Measurements from ENCODE around the gene HLA-DOB. TPM values are rescaled to one million over a fixed set of nuclear protein-coding genes. Genes with fewer than 3 reads are reported as not detected.

The HLA-DOB gene
- total and polyA plus RNA-seq, 2 of the 13 experiments (the other 11 are each of a cell fraction or from before 2014, with no cell fraction given): not detected

DNA sequence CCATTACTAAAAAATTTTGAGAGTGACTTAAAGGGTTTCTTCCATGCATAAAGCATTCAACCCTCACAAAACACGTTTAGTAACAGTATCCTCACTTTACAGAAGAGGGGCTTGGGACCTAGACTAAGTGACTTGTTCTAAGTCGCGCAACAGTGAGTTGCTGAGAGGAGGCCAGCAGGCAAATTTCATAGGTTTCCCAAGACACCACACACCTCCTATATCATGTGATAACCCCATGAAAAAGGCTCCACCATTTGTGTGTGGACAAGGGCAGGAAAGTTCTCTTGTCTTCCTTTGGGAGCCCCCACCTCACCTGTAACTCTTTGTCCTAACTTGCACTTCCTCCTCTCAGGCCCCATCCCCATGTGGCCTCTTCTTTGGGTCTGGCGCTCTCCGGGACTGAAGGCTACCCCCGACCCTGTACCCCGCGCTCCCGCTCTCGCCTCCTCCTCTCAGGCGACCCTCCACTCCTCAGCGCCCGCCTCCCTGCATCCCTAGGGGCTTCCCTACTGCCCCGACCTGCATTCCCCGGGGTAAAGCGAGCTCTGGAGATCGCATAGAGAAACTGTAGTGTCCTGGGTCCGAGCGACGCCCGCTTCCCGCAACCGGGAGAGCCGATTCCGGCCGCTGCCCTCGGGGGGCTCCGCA is 26.7 kb upstream of the HLA-DOB start (continued):
- TF ChIP-seq, protein P1, sequence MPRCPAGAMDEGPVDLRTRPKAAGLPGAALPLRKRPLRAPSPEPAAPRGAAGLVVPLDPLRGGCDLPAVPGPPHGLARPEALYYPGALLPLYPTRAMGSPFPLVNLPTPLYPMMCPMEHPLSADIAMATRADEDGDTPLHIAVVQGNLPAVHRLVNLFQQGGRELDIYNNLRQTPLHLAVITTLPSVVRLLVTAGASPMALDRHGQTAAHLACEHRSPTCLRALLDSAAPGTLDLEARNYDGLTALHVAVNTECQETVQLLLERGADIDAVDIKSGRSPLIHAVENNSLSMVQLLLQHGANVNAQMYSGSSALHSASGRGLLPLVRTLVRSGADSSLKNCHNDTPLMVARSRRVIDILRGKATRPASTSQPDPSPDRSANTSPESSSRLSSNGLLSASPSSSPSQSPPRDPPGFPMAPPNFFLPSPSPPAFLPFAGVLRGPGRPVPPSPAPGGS (CRISPR knock-in tag; IDR thresholded peaks at IDR 0.05): no peak
- TF ChIP-seq, protein P2, sequence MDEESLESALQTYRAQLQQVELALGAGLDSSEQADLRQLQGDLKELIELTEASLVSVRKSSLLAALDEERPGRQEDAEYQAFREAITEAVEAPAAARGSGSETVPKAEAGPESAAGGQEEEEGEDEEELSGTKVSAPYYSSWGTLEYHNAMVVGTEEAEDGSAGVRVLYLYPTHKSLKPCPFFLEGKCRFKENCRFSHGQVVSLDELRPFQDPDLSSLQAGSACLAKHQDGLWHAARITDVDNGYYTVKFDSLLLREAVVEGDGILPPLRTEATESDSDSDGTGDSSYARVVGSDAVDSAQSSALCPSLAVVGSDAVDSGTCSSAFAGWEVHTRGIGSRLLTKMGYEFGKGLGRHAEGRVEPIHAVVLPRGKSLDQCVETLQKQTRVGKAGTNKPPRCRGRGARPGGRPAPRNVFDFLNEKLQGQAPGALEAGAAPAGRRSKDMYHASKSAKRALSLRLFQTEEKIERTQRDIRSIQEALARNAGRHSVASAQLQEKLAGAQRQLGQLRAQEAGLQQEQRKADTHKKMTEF (CRISPR knock-in tag; IDR thresholded peaks at IDR 0.05): 0 out of 2 replicates have a peak, but pooled peaks have one; percentile 23
- TF ChIP-seq CHCHD3 (CRISPR knock-in tag; IDR thresholded peaks at IDR 0.05): no peak
- TF ChIP-seq KDM4B (CRISPR knock-in tag; IDR thresholded peaks at IDR 0.05): 0 out of 2 replicates have a peak, but pooled peaks have one; percentile 14
- TF ChIP-seq ZNF558 (CRISPR knock-in tag; IDR thresholded peaks at IDR 0.05; ENCODE audit: borderline replicate concordance): 0 out of 2 replicates have a peak, but pooled peaks have one; percentile 31
- TF ChIP-seq NFIB (CRISPR knock-in tag; IDR thresholded peaks at IDR 0.05; ENCODE audit: borderline replicate concordance): no peak
- TF ChIP-seq KDM1A (CRISPR knock-in tag; IDR thresholded peaks at IDR 0.05): no peak
- 0 out of 2 replicates have a peak, but pooled peaks have one; percentile 41 for TF ChIP-seq ZBTB4 (CRISPR knock-in tag; IDR thresholded peaks at IDR 0.05; ENCODE audit: borderline replicate concordance)

All from HepG2 (cell line).